HG03469 (cell line): ENCODE measurements around the gene BMF.
"Not testable (repeated sequence)": the region's sequence is repeated elsewhere in the genome, so short reads cannot be mapped to it uniquely, and the experiment has no call there.

Experiments used
- ATAC-seq: cut with Tn5 transposase; IDR thresholded peaks from one replicate; pipeline ENCODE4 v1.9.1; 2021; ENCODE audit warnings: mild to moderate bottlenecking, moderate library complexity, moderate number of reproducible peaks; ENCODE audit not compliant: unreplicated experiment

The BMF gene

GRCh38 chr15:40108855-40109735 is at the start of gene BMF:
Gene BMF, minus strand, starts transcription at chr15:40108879. Its CDS starts 2,793 bp downstream, at chr15:40106086.
- peak; percentile 39 for ATAC-seq

GRCh38 chr15:40157778-40158447 is 49.2 kb upstream of the BMF start:
- no peak for ATAC-seq

GRCh38 chr15:40155270-40155910 is 46.7 kb upstream of the BMF start:
- ATAC-seq, result no peak

- ATAC-seq, result not testable (repeated sequence)
These were observed 46.1 kb upstream of the BMF start for GRCh38 chr15:40154821-40155220.

- no peak for ATAC-seq
These were observed 43.3 kb upstream of the BMF start for GRCh38 chr15:40151991-40152390.

- ATAC-seq, result no peak
These were observed 42.8 kb upstream of the BMF start for GRCh38 chr15:40151499-40151898.

GRCh38 chr15:40150163-40150925 is 41.7 kb upstream of the BMF start:
- no peak for ATAC-seq

- no peak for ATAC-seq
These were observed 40.7 kb upstream of the BMF start for GRCh38 chr15:40149339-40149738.

GRCh38 chr15:40146037-40146436 is 37.4 kb upstream of the BMF start:
- no peak for ATAC-seq

GRCh38 chr15:40142428-40142827 is 33.7 kb upstream of the BMF start:
- no peak for ATAC-seq

- not testable (repeated sequence) for ATAC-seq
These were observed 29.5 kb upstream of the BMF start for GRCh38 chr15:40138201-40138570.

- no peak for ATAC-seq
These were observed 28.9 kb upstream of the BMF start for GRCh38 chr15:40137303-40138200.

- ATAC-seq, result no peak
These were observed 28.0 kb upstream of the BMF start for GRCh38 chr15:40136470-40137302.

- not testable (repeated sequence) for ATAC-seq
These were observed 27.3 kb upstream of the BMF start for GRCh38 chr15:40135846-40136450.

- ATAC-seq, result no peak
These were observed 26.2 kb upstream of the BMF start for GRCh38 chr15:40134885-40135284.

- no peak for ATAC-seq
These were observed 24.9 kb upstream of the BMF start for GRCh38 chr15:40133544-40133943.

GRCh38 chr15:40130799-40131502 is 22.3 kb upstream of the BMF start:
- no peak for ATAC-seq

- ATAC-seq, result no peak
These were observed 21.4 kb upstream of the BMF start for GRCh38 chr15:40130118-40130517.
